Measurements from ENCODE around the gene KPTN. TPM values are rescaled to one million over a fixed set of nuclear protein-coding genes. Genes with fewer than 3 reads are reported as not detected.
A peak's percentile ranks its signal among the peaks of the same experiment; 100 is the strongest.
"Not testable (repeated sequence)": the region's sequence is repeated elsewhere in the genome, so short reads cannot be mapped to it uniquely, and the experiment has no call there.

Gene KPTN
- polyA plus RNA-seq, 10 donors: 6.4 to 10.2 (median 7.9) TPM

DNA sequence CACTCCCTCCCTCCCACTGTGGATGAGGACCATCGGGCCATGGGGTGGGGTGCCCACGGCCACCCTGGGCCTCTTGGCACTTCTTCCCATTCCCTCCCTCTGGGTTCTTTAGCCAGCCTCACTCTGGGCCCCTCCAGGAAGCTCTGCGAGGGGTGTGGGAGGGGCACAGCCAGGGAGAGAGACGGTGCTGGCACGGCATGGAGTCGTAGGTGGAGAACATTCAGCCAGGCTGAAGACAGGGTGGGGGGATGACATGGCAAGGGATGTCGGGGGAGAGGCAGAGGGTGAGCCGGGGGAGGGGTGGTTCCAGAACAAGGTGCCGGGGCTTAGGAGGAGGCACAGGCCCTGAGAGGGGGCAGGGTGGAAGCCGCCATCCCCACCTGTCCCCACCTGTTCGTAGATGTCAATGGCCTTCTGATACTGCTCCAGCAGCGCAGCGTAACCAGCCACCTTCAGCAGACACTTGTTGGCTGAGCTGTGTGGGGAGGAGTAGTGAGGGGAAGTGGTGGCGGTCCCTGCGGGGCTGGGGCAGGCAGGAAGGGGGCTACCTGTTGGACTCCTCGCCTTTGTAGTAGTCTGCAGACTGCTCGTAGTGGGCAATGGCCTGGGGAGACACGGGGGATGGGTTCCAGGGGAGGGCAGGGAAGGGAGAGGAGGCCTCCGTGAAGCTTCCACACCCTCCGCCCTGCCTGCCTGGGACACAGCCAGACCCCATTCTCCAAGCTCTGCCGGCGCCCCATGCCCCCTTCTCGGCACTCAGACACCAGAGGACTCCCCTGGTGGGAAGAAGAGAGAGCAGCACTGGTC lies 8.8 kb upstream of the KPTN start:
- no peak for DNase-seq

DNA sequence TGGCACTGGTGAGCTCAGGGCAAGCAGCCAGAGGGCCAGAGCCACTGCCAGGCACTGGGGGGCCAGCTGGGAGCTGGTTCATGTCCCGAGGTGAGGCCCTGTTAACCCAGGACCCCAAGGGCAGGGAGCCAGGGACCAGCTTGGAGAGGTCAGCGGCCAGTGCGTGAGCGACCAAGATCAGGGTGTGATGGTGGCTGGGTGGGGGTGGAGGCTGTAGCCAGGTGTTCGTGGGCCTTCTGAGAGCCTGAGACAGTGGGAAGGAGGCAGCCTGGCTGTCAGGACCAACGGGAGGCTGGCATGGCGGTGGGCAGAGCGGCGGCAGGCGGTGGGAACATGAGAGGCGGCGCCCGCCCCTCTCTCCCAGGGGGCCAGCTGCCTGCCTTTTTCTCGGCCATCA lies 8.1 kb upstream of the KPTN start:
- DNase-seq: no peak

DNA sequence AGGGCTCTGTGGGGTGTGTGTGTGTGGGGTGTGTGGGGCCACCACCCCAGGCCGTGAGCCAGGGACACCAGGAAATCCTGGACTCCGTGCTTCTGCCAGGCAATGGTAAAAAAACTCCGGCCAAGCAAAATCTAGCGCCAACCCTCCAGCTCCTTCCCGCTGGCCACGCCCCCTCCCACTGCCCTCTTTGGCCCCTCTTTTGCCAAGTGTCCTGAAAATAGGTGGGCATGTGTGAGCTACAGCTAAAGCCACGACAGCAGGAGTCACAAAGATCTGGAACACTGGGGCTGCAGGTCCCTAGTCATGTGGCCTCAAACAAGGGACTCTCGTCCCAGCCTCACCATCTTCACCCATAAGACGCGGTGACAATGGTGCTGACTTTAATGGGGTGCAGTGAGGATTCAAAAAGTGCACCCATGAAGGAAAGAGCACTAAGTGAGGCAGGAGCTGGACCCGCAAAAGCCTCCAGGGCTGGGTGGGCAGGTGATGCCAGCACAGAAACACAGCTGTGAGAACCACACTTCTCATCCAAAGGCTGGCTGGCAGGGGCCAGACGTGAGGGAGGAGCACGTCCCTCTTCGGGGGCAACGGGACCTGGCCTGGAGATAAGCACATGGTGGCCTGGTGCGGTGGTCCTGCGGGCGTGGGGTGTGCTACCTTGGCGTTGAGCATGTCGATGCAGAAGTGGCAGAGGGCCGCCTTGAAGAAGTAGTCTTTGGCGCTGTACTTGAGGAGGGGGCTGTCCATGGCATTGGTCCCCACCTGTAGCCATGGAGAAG lies 7.5 kb upstream of the KPTN start:
- no peak for DNase-seq

DNA sequence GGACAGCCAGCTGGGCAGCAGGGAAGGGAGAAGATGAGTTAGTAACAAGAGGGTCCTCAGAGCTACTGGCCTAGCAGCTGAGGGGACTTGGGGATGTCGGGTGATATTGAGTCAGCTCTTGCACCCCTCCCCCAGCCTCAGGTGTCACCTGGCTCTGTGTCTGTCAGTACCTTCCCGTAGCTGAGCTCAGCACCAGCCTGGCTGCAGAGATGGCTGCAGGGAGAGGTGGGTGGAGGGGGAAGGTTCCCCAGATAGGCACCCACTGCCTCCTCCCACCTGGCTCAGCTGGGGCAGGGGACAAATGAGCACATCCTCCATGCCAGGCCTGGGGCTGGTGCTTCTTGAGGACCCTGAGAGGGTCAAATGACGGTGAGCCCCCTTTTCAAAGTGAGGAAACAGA lies 6.8 kb upstream of the KPTN start:
- DNase-seq: no peak

DNA sequence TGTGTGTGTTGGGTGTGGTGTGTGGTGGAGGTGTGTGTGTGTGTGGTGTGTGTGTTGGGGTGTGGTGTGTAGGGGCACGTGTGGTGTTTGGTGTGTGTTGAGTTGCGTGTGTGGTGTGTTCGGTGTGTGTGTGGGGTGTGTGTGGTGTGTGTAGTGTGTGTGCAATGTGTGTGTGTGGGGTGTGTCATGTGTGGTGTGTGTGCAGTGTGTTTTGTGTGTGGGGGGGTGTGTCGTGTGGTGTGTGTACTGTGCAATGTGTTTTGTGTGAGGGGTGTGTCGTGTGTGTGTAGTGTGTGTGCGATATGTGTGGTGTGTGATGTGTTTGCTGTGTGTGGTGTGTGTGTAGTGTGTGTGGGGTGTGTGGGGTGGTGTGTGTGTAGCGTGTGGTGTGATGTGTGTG lies 6.0 kb upstream of the KPTN start:
- no peak for DNase-seq

DNA sequence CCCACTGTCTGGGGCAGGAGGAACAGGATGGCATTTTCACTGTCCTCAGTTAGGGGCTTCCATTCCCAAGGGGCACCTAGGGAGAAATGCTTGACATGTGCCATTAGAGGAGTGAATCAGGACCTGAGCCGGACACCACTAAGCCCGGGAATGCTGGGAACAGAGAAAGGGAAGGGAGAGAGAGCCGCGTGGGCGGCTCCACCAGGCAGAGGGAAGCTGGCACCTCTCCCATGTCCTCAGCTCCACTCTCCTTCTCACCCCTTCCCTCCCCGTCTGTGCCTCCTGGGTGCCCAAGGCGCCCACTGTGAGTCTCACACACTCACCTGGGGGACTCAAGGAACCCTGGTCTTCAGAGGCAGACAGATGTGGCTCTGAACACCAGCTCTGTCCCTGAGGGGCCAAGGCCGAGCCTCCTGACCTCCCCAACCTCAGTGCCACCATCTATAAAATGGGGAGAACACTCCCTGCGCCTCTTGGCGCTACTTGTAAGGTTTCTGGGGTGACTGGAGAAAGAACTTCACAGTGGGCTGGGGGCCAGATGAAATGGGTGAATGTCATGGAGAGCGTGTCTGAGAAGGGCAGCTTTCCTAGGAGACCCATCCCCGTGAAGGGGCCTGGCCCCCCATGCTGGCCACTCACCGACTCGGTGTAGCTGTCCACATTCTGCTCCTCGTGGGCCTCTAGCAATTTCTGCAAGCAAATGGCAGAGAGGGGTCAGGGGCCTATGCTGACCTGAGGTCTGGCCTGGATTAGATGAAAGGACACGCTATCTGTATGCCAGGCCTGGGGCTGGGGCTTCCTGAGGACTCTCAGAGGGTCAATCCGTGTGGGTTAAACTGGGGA lies 5.3 kb upstream of the KPTN start:
- DNase-seq: no peak

DNA sequence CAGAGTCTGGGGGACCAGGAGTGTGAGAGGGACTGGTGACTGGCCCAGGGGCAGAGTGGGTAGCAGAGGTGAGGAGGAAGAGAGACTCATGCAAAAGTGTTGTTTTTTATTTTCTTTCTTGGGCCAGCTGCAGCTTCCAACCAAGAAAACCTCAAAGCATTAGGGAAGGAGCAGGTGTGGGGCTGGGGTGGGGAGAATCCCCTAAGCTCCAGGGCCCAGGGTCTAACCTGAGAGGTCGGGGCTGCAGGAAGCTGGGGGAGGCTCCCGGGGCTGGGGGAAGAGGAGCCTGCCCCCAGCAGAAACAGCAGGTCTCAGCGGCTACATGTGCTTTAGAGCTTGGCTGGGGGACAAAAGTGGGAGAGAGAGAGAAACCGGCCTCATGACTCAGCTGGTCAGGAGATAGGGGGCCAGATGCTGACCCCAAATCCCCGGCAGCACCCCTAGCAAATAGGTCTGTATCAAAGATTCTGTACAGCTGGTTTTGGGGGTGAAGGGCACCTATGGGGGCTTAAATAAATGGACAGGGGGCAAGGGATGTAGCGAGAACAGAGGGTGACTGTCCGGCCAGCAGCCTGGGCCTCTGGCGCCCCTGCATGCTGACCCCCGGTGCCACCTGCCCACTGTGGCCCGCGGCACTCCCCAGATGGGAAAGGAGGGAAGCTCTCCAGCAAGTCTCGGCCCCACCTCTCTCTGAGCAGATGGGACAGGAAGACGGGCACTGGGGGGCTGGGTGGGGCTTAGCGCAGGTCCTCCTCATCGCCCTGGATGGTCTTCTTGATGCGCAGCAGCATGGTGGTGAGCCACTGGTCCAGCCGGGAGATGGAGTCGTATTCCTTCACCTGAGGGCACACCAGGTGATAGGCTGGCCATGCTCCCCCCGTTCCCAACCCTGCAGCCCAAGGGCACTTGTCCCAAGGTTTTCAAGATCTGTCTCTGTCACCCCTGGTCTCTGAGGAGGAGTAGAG lies 3.8 kb upstream of the KPTN start:
- DNase-seq: no peak

DNA sequence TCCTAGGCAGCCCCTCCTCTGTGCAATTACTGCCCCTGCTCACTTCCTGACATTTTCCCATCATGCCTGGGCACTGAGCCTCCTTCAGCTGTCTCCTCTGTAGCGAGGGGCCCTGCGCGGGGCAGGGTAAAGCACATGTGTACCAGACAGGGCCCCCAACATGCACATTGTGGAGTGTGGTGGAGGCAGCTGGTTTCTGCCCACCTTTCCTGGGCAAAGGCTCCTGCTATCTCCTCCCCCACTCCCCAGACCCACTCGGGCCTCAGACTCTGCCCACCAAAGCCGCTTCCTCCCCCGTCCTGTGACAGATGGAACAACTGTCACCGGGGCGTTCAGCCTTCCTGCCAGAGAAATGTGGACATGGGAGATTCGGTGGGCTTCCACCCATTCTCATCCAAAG lies 2.9 kb upstream of the KPTN start:
- no peak for DNase-seq

DNA sequence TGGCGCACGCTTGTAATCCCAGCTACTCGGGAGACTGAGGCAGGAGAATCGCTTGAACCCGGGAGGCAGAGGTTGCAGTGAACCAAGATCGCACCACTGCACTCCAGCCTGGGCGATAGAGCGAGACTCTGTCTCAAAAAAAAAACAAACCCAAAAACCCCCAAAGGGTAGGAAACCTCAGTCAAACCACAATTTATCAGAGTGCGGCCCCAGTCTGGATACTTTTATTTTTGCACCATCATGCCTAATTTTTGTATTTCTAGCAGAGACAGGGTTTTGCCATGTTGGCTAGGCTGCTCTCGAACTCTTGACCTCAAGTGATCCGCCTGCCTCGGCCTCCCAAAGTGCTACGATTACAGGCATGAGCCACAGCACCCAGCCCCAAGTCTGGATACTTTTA lies 2.2 kb upstream of the KPTN start:
- DNase-seq: not testable (repeated sequence)

DNA sequence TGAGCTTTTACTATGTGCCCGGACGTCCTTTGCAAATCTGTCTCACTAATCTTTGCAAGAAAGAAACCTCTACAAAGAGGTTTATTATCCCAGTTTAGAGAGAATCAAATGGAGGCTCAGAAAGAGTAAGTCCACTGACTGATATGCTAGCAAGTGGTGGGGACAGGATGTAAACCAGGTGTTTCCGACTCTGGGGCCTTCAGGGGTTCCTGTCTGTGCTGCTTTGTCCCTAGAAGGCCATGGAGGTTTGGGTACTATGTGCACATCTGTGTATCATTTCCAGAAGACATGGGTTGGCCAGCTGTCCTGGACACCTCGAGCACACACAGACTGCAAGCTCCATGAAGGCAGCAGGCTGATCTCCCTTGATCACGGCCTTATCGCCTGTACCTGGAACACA lies 1.2 kb upstream of the KPTN start:
- DNase-seq: no peak

DNA sequence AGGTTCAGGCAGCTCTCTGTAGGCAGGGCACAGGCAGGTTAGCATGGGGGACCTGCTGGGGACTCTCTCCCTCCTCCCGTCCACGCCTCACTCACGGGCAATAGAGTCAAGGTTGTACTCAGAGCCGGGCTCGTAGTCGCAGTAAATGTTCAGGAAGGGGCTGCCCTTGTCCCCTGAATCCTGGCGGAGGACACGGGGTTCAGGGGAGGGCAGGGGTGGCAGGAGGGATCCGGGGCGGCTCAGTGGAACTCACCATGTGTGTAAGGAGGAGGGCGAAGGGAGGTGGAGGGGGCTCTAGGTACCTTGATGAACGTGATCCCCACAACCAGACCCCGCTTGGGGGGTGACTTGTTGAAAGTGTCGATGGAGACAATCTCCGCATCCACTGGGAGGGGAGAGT lies 819 bp downstream of the KPTN start:
- no peak for DNase-seq

DNA sequence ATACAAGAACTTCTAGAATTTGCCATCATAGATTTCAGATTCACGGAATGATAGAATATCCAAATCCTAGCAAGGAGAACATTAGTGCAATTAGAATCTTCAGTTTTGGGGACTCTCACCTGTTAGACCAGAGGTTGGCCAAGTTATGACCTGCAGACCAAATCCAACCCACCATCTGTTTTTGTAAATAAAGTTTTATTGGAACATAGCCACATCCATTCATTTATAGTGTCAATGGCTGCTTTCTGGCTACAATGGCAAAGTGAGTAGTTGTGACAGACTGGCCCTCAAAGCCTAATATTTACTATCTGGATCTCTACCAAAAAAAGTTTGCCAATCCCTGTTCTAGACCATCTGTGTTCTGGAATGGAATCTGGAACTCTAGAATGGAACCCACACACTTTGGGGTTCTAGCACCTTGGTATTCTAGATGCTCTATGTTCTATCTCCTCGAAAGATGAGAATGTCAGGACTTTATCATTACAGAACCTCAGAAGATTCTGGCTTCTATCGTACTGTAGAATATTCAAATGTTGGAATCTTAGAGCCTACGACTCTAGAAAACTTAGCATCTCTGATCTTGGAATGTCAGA lies 2.5 kb downstream of the KPTN start:
- DNase-seq: no peak

DNA sequence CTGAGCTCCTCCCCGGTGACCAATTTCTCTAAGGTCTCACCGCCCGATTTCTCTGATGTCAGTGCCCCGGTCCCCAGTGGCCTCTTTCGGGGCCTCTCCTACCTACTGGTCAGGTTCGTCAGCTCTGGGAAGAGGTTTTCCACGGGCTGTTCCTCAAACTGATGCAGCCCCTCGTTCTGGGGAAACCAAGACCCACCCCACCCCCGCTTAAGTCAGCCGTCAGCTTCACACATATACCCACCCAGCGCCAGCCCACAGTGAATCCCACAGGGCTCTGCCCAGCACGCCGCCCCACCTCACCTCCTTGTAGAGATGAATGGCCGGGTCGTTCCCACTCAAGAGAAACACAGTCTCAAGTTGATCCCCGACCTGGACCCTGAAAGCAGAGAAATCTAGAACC lies 3.4 kb downstream of the KPTN start:
- no peak for DNase-seq

DNA sequence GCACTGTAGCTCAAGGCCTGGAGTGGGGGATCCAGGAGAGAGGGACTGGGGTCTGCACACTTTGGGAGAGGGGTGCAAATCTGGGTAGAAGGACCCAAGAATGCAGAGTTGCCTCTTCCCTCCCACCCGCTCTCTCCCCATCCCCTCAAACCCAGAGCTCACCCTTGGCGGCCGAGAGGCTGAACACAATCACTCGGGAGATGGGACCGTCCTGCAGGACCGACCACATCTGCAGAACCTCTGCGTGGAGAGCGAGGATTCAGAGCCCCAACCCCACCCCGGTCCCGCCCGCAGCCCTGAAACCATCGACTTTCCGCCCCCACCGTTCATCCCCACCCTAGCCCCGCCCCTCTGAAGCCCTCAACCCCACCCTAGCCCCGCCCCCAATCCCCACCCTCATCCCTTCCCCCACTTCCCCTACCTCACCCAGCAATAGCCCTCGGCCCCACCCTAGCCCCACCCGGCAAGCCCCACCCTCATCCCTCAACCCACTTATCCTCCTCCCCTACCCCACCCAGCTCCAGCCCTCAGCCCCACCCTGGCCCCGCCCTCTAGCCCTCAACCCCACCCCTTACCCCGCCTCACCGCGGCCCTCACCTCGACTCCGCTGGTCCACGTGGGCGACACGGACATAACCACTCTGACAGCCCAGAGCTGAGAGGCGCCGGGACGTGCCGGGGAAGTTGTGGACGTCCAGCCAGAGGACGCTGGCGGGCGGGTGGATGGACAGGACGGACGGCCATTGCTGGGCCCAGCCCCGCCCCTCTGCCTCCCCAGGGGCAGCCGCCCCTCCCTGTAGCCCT lies 4.1 kb downstream of the KPTN start:
- no peak for DNase-seq

DNA sequence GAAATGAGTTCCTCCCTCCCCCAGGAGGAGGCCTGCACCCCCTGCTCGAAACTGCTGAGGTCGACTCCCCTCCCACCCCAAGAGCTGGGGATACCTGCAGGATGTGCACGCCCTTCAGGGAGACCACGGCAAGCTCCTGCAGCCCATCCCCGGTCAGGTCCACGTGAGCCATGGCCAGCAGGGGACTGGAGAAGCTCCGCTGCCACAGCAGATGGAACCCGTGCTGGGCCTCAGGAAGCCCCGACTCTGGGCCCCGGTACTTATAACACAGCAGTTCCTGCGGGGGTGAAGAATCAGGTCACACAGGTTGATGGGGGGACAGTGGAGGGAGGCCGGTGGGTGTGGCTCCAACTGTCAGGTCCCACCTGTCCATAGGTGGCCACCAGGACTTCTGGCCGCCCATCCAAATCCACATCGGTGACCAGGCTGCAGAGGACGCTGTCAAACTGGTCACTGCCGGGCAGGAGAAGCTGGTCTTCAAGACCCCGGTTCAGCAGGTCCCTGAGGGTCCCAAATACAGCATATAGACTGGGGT lies 7.5 kb downstream of the KPTN start:
- DNase-seq: no peak

DNA sequence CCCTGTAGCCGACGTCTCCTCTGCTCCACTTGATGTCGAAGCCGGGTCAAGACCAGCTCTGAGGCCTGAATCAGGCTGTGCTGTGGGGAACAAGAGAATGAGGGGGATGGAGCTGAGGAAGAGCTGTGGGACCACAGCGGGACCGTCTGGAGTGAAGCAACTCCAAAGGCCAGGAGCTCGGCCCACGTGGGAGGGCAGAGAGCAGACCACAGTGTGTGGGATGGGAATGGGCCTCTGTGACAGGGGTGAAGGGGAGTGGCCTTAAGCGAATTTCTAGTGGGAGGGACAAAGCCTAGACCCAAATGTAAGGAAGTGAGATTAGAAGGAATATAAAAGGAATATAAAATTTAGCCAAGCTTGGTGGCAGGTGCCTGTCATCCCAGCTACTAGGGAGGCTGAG lies 8.6 kb downstream of the KPTN start:
- no peak for DNase-seq

DNA sequence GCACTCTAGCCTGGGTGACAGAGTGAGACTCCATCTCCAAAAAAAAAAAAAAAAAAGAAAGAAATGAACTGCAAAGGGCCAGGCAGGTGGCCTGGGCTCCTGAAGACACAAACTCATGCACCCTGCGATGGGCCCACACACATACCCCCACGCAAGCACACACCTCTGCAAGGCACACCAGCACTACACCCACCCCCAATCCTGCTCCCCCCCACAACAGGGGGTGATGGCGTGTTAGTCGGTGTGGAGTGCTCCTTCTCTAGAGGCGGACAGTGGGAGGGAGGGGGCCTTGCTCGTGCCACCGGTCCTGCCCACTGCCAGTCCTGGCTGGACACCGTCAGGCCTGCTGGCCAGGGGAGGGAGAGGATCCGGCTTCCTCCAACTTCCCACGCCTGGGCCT lies 10.7 kb downstream of the KPTN start:
- no peak for DNase-seq

DNA sequence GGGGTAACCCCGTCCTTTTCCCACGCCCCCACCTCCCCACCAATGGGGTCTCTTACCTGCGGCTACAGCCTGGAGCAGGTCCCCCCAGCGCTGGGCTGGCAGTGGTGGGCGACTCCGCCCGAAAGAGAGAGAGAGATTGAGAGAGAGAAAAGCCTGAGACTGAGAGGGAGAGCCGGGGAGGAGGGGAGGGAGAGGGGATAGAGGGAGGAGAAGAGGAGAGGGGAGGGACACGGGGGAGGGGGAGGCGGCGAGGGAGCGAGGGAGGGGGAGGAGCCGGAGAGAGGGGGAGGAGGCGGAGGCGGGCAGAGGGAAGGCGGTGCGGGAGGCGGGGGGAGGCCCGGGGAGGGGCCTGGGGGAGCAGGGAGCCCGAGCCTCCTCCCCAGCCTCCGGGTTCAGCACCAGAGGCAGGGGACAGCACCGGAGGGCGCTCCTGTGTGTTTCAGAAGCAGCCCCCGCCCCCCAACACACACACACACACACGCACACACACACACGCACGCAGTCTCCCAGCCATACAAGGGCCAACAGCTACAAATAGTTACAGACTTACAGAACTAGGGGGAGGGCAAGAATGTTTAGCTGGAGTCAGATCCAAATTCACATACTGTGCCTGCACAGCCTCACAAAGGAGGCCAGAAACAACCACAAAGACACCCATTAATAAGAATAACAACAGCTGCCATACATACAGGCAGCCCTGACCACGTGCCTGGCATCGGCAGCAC lies 12.1 kb downstream of the KPTN start, which contains the start of gene SLC8A2:
Gene SLC8A2 (minus strand): TSS at position 161 of the 725 bp plus-strand sequence. CDS start 5,490 bp downstream, outside the sequence.
- peak; percentile 69 to 92 (median 86) for DNase-seq

DNA sequence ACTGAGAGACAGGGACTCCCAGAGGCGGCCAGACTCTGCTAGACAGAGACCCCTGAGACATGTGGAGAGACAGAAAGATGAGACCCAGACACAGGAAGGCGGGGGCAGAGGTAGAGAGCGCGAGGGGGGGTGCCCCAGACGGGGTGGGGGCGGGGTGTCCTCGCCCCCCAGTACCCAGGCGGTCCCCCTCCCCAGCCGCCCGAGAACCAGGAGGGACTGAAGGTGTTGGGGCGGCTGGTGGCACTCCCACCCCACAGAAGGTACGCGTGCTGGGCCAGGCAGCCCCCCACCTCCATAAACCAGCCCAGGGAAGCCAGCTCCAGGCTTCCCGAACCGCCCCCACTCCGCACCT lies 12.7 kb downstream of the KPTN start:
- no peak for DNase-seq
